Nephron (organoid): Measurements from ENCODE around the gene SPDEF.

ENCODE experiments used
- H3K27ac Mint-ChIP-seq, 3 experiments: 2 replicates each; pipeline ENCODE4 v1.8.0; 2020; ENCODE audit warnings: mixed read lengths in 3 of 3, mild to moderate bottlenecking in 2 of 3, moderate library complexity in 1 of 3
- H3K27me3 Mint-ChIP-seq: 2 replicates; pipeline ENCODE4 v1.8.0; 2021; ENCODE audit warnings: low read depth, mild to moderate bottlenecking, moderate library complexity, mixed read lengths
- H3K36me3 Mint-ChIP-seq: 2 replicates; pipeline ENCODE4 v1.8.0; 2020; ENCODE audit warnings: low read depth, mixed read lengths
- H3K4me1 Mint-ChIP-seq: 2 replicates; pipeline ENCODE4 v1.8.0; 2020; ENCODE audit warnings: mixed read lengths
- H3K4me3 Mint-ChIP-seq, 3 experiments: 2 replicates each; pipeline ENCODE4 v1.8.0; 2020; ENCODE audit warnings: mild to moderate bottlenecking in 3 of 3, mixed read lengths in 3 of 3, moderate library complexity in 2 of 3
- H3K9me3 Mint-ChIP-seq: 2 replicates; pipeline ENCODE4 v1.8.0; 2020; ENCODE audit warnings: mixed read lengths
- CTCF ChIP-seq, 3 experiments: fragments of 200-600 bp; sonication (generic); IDR thresholded peaks; one replicate each; pipeline ENCODE4 v1.5.0; 2021; ENCODE audit warnings: antibody characterized with exemption in 3 of 3; ENCODE audit not compliant: unreplicated experiment in 3 of 3

SPDEF gene

GRCh38 chr6:34555007-34555322 lies 1.2 kb downstream of the SPDEF start:
- Mint-ChIP-seq H3K4me3 (no peak overlapping the region), H3K27ac (peak overlapping the region; percentile 0 to 92 (median 5)), H3K4me1 (peaks cover 28% of the 10 kb centered on the region), H3K9me3 (no peaks in the 10 kb centered on the region), H3K36me3 (no peaks in the 10 kb centered on the region), H3K27me3 (peaks cover 11% of the 10 kb centered on the region)
- no peak for TF ChIP-seq CTCF (IDR thresholded peaks at IDR 0.05; ENCODE audit: unreplicated experiment in 3 of 3)

GRCh38 chr6:34554291-34555006 lies 1.7 kb downstream of the SPDEF start:
- Mint-ChIP-seq H3K36me3 (no peaks in the 10 kb centered on the region), H3K4me3 (peak overlapping the region in 1 of 3 experiments; percentile 1), H3K9me3 (no peaks in the 10 kb centered on the region), H3K4me1 (peaks cover 28% of the 10 kb centered on the region), H3K27me3 (peaks cover 13% of the 10 kb centered on the region), H3K27ac (peak overlapping the region; percentile 81 to 92 (median 81))
- TF ChIP-seq CTCF (IDR thresholded peaks at IDR 0.05; ENCODE audit: unreplicated experiment in 3 of 3) = no peak

- H3K4me1 Mint-ChIP-seq = peaks cover 28% of the 10 kb centered on the region
- no peak for TF ChIP-seq CTCF (IDR thresholded peaks at IDR 0.05; ENCODE audit: unreplicated experiment in 3 of 3)
- peak overlapping the region; percentile 81 to 92 (median 81) for H3K27ac Mint-ChIP-seq
- H3K9me3 Mint-ChIP-seq = no peaks in the 10 kb centered on the region
- peaks cover 13% of the 10 kb centered on the region for H3K27me3 Mint-ChIP-seq
- no peaks in the 10 kb centered on the region for H3K36me3 Mint-ChIP-seq
- peak overlapping the region in 2 of 3 experiments; percentile 1 to 2 for H3K4me3 Mint-ChIP-seq
Observed at GRCh38 chr6:34553750-34554149, 2.4 kb downstream of the SPDEF start.

GRCh38 chr6:34553146-34553545 lies 3.0 kb downstream of the SPDEF start:
- Mint-ChIP-seq H3K27me3 (peaks cover 13% of the 10 kb centered on the region), H3K9me3 (no peaks in the 10 kb centered on the region), H3K4me1 (peaks cover 28% of the 10 kb centered on the region), H3K27ac (peak overlapping the region; percentile 29 to 92 (median 41)), H3K4me3 (no peak overlapping the region), H3K36me3 (no peaks in the 10 kb centered on the region)
- TF ChIP-seq CTCF (IDR thresholded peaks at IDR 0.05; ENCODE audit: unreplicated experiment in 3 of 3) = no peak

- no peaks in the 10 kb centered on the region for H3K9me3 Mint-ChIP-seq
- peaks cover 30% of the 10 kb centered on the region for H3K4me1 Mint-ChIP-seq
- H3K27ac Mint-ChIP-seq = peak overlapping the region; percentile 55 to 74 (median 60)
- peaks cover 13% of the 10 kb centered on the region for H3K27me3 Mint-ChIP-seq
- no peak for TF ChIP-seq CTCF (IDR thresholded peaks at IDR 0.05; ENCODE audit: unreplicated experiment in 3 of 3)
- no peaks in the 10 kb centered on the region for H3K36me3 Mint-ChIP-seq
- peak overlapping the region in 1 of 3 experiments; percentile 11 for H3K4me3 Mint-ChIP-seq
Observed at GRCh38 chr6:34552620-34553019, 3.5 kb downstream of the SPDEF start.

- no peaks in the 10 kb centered on the region for H3K36me3 Mint-ChIP-seq
- H3K27ac Mint-ChIP-seq = peak overlapping the region in 1 of 3 experiments; percentile 74
- peaks cover 13% of the 10 kb centered on the region for H3K27me3 Mint-ChIP-seq
- H3K4me3 Mint-ChIP-seq = no peak overlapping the region
- peaks cover 36% of the 10 kb centered on the region for H3K4me1 Mint-ChIP-seq
- H3K9me3 Mint-ChIP-seq = no peaks in the 10 kb centered on the region
- no peak for TF ChIP-seq CTCF (IDR thresholded peaks at IDR 0.05; ENCODE audit: unreplicated experiment in 3 of 3)
Observed at GRCh38 chr6:34551720-34552119, 4.4 kb downstream of the SPDEF start.
